SK-N-MC (cell line): Measurements from ENCODE around the gene SNX8.

ENCODE experiments used
- EZH2 ChIP-seq: fragments of 200-600 bp; sonication (generic); IDR thresholded peaks from one replicate; pipeline ENCODE4 v1.6.1; 2017; ENCODE audit warnings: antibody characterized with exemption
- FOXP2 ChIP-seq: optimal IDR thresholded peaks from 2 replicates; pipeline ENCODE3; 2011; ENCODE audit warnings: mild to moderate bottlenecking, moderate library complexity; ENCODE audit not compliant: insufficient read depth; ENCODE audit errors: extremely low read length, control extremely low read depth
- POLR2AphosphoS5 ChIP-seq: IDR thresholded peaks from 2 replicates; pipeline ENCODE4 v1.6.1; 2012; ENCODE audit warnings: mild to moderate bottlenecking, low read depth, low read length, borderline replicate concordance

DNA sequence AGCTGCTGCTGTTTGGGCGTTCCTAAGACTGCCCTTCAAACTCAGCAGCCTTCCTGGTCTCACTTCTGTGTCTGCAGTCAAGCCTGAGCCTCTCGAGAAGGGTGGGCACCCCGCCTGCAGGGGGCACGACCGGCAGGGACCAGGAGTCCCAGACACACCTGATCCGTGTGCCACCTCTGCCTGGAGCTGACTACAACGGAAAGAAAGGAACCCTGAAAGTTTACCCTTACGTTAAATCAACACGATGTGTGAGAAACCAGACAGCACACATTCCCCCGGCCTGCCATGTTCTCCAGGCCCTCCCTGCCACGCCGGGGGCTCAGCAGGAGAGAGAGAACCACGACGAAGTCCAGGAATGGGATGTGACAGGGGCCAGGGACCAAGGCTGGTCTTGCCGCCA, 86.5 kb downstream of the SNX8 start:
- TF ChIP-seq EZH2 = no peak
- TF ChIP-seq POLR2AphosphoS5 = no peak
- TF ChIP-seq FOXP2 = no peak
